ENCODE measurements around the gene SINHCAF. TPM values are rescaled to one million over a fixed set of nuclear protein-coding genes. Genes with fewer than 3 reads are reported as not detected.

SINHCAF gene
- total RNA-seq, 1 experiment from 2014 or later = 179 TPM

- DNase-seq (ENCODE audit: low read depth, low spot score) (no peak), ATAC-seq (no peak)
- BruUV-seq (replicated peaks) = no TSS peak
- ChIA-PET CTCF (no interaction called here), POLR2A (no interaction called here), RAD21 (ENCODE audit: low non-redundant PET in 1 of 2, low total read pairs in 2 of 2, uncharacterized antibody in 2 of 2, unreplicated experiment in 2 of 2) (no interaction called here)
- no peaks in the 10 kb centered on the region for H3K9me3 ChIP-seq (ENCODE audit: control insufficient read depth in 1 of 2, insufficient read depth in 1 of 2, low read depth in 1 of 2, low read length in 2 of 2)
- H2AFZ ChIP-seq (ENCODE audit: low read depth, low read length, poor library complexity, severe bottlenecking) = no peak overlapping the region
- H3K79me2 ChIP-seq (ENCODE audit: insufficient read depth, low read length) = peaks cover 100% of the 10 kb centered on the region
- H3K4me1 ChIP-seq (ENCODE audit: control insufficient read depth in 1 of 2, insufficient read depth in 2 of 2, low read length in 2 of 2) = peaks cover 12 to 16% of the 10 kb centered on the region in 2 experiments
- no peaks in the 10 kb centered on the region for H3K9me2 ChIP-seq (ENCODE audit: insufficient read depth)
- H3K27ac ChIP-seq (ENCODE audit: low read depth, low read length) = no peak overlapping the region
- TF ChIP-seq SP1 (IDR thresholded peaks at IDR 0.05; ENCODE audit: low read depth) (no peak), SRF (IDR thresholded peaks at IDR 0.05; ENCODE audit: low read depth) (no peak), ATF3 (IDR thresholded peaks at IDR 0.05) (no peak), REST (IDR thresholded peaks at IDR 0.05; ENCODE audit: low read depth) (no peak), MAX (IDR thresholded peaks at IDR 0.05) (no peak), RAD21 (IDR thresholded peaks at IDR 0.05; ENCODE audit: low read depth) (no peak), CBX3 (IDR thresholded peaks at IDR 0.05; ENCODE audit: low read depth) (no peak), ELF1 (IDR thresholded peaks at IDR 0.05; ENCODE audit: borderline replicate concordance, low read depth) (no peak), EZH2phosphoT487 (IDR thresholded peaks at IDR 0.05; ENCODE audit: borderline replicate concordance) (no peak), ZBTB33 (IDR thresholded peaks at IDR 0.05; ENCODE audit: extremely low read depth, insufficient replicate concordance, low read length) (no peak)
- H3K4me2 ChIP-seq (ENCODE audit: low read length) = no peak overlapping the region
- peaks cover 26% of the 10 kb centered on the region for H4K20me1 ChIP-seq (ENCODE audit: insufficient read depth)
- H3K36me3 ChIP-seq (ENCODE audit: control insufficient read depth in 1 of 2, insufficient read depth in 2 of 2, low read length in 2 of 2) = peaks cover 0 to 10% of the 10 kb centered on the region in 2 experiments; a peak in 1 of 4 replicates
- intact Hi-C loops (cut with micrococcal nuclease) = no loop called here
- H3K4me3 ChIP-seq (replicated peaks in 1 of 2; ENCODE audit: low read depth in 1 of 2, low read length in 2 of 2) = no peak overlapping the region
- H3K9ac ChIP-seq (ENCODE audit: low read length) = no peak overlapping the region
- H3K27me3 ChIP-seq (ENCODE audit: insufficient read depth, low read length) = no peaks in the 10 kb centered on the region
These were observed 14.2 kb downstream of the SINHCAF start for GRCh38 chr12:31311634-31312258.

All from HCT116 (cell line).